Suprapubic skin (tissue), 4 donors: ENCODE data around the gene SPCS2. TPM values are rescaled to one million over a fixed set of nuclear protein-coding genes. Genes with fewer than 3 reads are reported as not detected.

Experiments used
- DNase-seq, 2 donors: peaks; one replicate each; pipeline ENCODE4 v3.0.0-alpha.2; 2019; ENCODE audit warnings: low spot score in 2 of 2
- H3K27ac ChIP-seq: fragments of 200-600 bp; sonication (generic); one replicate; pipeline ENCODE4 v1.5.1; 2019
- H3K27me3 ChIP-seq: fragments of 200-600 bp; sonication (generic); one replicate; pipeline ENCODE4 v1.5.1; 2019
- H3K36me3 ChIP-seq: fragments of 200-600 bp; sonication (generic); one replicate; pipeline ENCODE4 v1.5.1; 2019
- H3K4me1 ChIP-seq: fragments of 200-600 bp; sonication (generic); one replicate; pipeline ENCODE4 v1.5.1; 2019
- H3K4me3 ChIP-seq: fragments of 200-600 bp; sonication (generic); one replicate; pipeline ENCODE4 v1.5.1; 2019; ENCODE audit warnings: mild to moderate bottlenecking
- H3K9me3 ChIP-seq: fragments of 200-600 bp; sonication (generic); one replicate; pipeline ENCODE4 v1.5.1; 2019
- EP300 ChIP-seq: sonication (generic); formaldehyde crosslinking; IDR thresholded peaks from one replicate; pipeline ENCODE4 v1.6.1; 2017; ENCODE audit warnings: antibody characterized with exemption
- POLR2A ChIP-seq, 2 donors: fragments of 450-650 bp; IDR thresholded peaks; one replicate each; pipeline ENCODE4 v1.6.1; 2017; ENCODE audit warnings: antibody characterized with exemption in 2 of 2, mild to moderate bottlenecking in 2 of 2, moderate library complexity in 2 of 2
- POLR2AphosphoS5 ChIP-seq, 3 donors: sonication (generic); formaldehyde crosslinking; IDR thresholded peaks; one replicate each; pipeline ENCODE4 v1.6.1; 2017; ENCODE audit warnings: antibody characterized with exemption in 3 of 3
- WGBS: methylation state at CpG from one replicate; pipeline ENCODE4 v1.1.5; 2018; 5-methylcytosine and 5-hydroxymethylcytosine counted together
- total RNA-seq, 4 donors: library from RNA; depleted of rRNA; stranded (reverse); fragments of >200 nt; gene quantifications; one replicate each; pipeline ENCODE4 v1.1.0, GENCODE V29; 2016
- TF ChIP-seq, protein P1 (sequence below), 2 donors: fragments of 200-600 bp in 1 of 2; fragments of 450-650 bp in 1 of 2; sonication (generic) in 1 of 2; IDR thresholded peaks; one replicate each; pipeline ENCODE4 v1.5.1; 2016 to 2019; ENCODE audit warnings: antibody characterized with exemption in 2 of 2, mild to moderate bottlenecking in 1 of 2, moderate library complexity in 1 of 2

Gene SPCS2
- total RNA-seq, 4 donors from 2014 or later: 16.3 to 34.5 (median 20.1) TPM

DNA sequence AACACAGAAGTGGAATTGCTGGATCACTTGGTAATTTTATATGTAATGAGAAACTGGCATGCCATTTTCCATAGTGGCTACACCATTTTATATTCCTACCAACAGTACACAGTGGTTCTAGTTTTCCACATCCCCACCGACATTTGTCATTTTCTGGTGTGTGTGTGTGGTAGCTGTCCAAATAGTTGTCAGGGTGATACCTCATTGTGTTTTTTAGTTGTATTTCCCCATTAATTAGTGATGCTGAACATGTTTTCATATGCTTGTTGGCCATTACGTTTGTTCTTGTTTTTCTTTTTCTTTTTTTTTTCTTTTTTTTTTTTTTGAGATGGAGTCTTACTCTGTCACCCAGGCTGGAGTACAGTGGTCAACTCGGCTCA, 51.9 kb downstream of the SPCS2 start:
- no peak for DNase-seq
- TF ChIP-seq POLR2A (IDR thresholded peaks at IDR 0.05) (no peak), EP300 (no peak), POLR2AphosphoS5 (IDR thresholded peaks at IDR 0.05) (no peak)
- TF ChIP-seq, protein P1, sequence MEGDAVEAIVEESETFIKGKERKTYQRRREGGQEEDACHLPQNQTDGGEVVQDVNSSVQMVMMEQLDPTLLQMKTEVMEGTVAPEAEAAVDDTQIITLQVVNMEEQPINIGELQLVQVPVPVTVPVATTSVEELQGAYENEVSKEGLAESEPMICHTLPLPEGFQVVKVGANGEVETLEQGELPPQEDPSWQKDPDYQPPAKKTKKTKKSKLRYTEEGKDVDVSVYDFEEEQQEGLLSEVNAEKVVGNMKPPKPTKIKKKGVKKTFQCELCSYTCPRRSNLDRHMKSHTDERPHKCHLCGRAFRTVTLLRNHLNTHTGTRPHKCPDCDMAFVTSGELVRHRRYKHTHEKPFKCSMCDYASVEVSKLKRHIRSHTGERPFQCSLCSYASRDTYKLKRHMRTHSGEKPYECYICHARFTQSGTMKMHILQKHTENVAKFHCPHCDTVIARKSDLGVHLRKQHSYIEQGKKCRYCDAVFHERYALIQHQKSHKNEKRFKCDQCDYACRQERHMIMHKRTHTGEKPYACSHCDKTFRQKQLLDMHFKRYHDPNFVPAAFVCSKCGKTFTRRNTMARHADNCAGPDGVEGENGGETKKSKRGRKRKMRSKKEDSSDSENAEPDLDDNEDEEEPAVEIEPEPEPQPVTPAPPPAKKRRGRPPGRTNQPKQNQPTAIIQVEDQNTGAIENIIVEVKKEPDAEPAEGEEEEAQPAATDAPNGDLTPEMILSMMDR (IDR thresholded peaks at IDR 0.05): no peak
- Histone ChIP-seq H3K36me3 (peaks cover 11% of the 10 kb centered on the region), H3K9me3 (no peaks in the 10 kb centered on the region), H3K4me3 (no peak overlapping the region), H3K27ac (no peak overlapping the region), H3K27me3 (no peaks in the 10 kb centered on the region), H3K4me1 (no peaks in the 10 kb centered on the region)
- WGBS: 90% methylated on average over 3 of the region's 3 CpGs

DNA sequence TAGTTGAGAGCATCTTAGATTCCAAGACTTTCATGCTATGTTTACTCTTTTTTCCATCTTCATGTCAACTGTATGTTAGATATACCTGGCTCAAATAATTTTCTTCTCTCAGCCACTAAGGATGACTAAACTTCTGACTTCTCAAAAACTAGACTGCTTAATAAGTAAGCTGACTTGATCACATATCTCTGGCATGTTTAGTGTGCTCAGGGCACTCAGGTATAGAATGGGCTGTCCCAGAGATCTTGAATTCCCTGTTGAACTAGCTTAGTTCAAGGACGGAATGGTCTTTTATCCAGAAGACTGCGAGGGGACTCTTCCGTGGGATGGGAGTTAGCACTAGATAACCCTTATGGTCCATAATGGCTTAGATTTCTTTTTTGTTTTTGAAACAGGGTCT, 52.6 kb downstream of the SPCS2 start:
- Histone ChIP-seq H3K27ac (no peak overlapping the region), H3K9me3 (no peaks in the 10 kb centered on the region), H3K36me3 (peaks cover 14% of the 10 kb centered on the region), H3K27me3 (no peaks in the 10 kb centered on the region), H3K4me1 (no peaks in the 10 kb centered on the region), H3K4me3 (no peak overlapping the region)
- no peak for DNase-seq
- WGBS: 84% methylated on average over 3 of the region's 3 CpGs
- TF ChIP-seq, protein P1 (IDR thresholded peaks at IDR 0.05): no peak
- TF ChIP-seq POLR2AphosphoS5 (IDR thresholded peaks at IDR 0.05) (no peak), POLR2A (IDR thresholded peaks at IDR 0.05) (no peak), EP300 (no peak)

DNA sequence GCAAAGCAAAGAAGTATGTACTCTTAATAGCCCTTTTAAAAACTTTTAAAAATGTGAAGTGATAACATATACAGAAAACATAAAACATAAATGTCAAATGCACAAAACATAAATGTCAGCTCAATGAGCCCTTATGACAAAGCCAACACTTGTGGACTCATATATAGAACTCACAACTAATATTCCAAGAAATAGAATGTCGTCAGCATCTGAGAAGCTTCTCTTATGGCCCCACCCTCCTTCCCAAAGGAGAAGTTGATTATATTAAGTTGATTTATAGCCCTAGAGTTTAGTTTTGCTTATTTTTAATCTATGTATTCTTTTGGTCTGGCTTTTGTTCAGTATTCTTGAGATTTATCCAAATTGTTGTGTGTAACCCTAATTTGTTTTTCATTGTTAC, 53.5 kb downstream of the SPCS2 start:
- H3K27me3 ChIP-seq: no peaks in the 10 kb centered on the region
- no peak overlapping the region for H3K27ac ChIP-seq
- no peak for DNase-seq
- H3K4me3 ChIP-seq: no peak overlapping the region
- H3K9me3 ChIP-seq: no peaks in the 10 kb centered on the region
- TF ChIP-seq POLR2AphosphoS5 (IDR thresholded peaks at IDR 0.05) (no peak), POLR2A (IDR thresholded peaks at IDR 0.05) (no peak), EP300 (no peak)
- TF ChIP-seq, protein P1 (IDR thresholded peaks at IDR 0.05): no peak
- 83% methylated on average over 1 of the region's 1 CpG for WGBS
- peaks cover 16% of the 10 kb centered on the region for H3K36me3 ChIP-seq
- H3K4me1 ChIP-seq: no peaks in the 10 kb centered on the region

DNA sequence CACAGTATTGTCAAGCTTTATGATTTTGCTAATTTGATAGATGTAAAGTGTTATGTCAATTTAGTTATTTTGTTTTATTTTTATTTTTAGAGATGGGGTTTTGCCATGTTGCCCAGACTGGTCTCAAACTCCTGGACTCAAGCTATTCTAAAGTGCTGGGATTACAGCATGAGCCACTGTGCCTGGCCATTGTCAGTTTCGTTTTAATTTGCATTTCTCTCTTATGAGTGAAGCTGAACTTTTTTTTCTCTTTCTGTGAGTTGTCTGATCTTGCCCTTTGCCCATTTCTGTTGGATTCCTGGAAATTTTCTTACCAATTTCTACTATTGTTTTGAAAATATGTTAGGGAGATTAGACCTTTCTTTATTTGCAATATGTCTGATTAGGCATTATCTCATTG, 55.1 kb downstream of the SPCS2 start:
- Histone ChIP-seq H3K27me3 (no peaks in the 10 kb centered on the region), H3K36me3 (peaks cover 20% of the 10 kb centered on the region), H3K4me3 (no peak overlapping the region), H3K9me3 (no peaks in the 10 kb centered on the region), H3K4me1 (no peaks in the 10 kb centered on the region), H3K27ac (no peak overlapping the region)
- WGBS: 68% methylated on average over 1 of the region's 1 CpG
- no peak for DNase-seq
- TF ChIP-seq POLR2A (IDR thresholded peaks at IDR 0.05) (no peak), EP300 (no peak), POLR2AphosphoS5 (IDR thresholded peaks at IDR 0.05) (no peak)
- TF ChIP-seq, protein P1 (IDR thresholded peaks at IDR 0.05): no peak

DNA sequence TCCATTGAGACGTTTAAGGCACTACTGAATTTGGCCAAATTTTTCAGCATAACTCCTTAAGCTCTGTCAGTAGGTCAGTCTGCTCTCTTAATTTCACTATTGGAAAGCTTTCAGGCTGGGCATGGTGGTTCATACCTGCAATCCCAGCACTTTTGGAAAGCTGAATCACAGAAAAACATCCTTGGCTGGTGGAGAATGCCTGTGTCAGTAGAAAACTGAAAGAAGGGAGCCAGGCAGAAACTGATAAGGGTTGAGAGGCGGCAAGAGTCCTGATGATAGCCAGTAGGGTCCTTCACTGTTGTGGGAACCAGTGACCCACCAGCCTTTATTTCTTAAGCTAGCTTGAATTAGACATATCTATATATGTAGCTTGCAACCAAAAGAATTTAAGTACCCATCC, 62.3 kb downstream of the SPCS2 start:
- H3K36me3 ChIP-seq: peaks cover 21% of the 10 kb centered on the region
- TF ChIP-seq POLR2AphosphoS5 (IDR thresholded peaks at IDR 0.05) (no peak), POLR2A (IDR thresholded peaks at IDR 0.05) (no peak), EP300 (no peak)
- TF ChIP-seq, protein P1 (IDR thresholded peaks at IDR 0.05): no peak
- H3K4me3 ChIP-seq: no peak overlapping the region
- H3K9me3 ChIP-seq: no peaks in the 10 kb centered on the region
- H3K4me1 ChIP-seq: no peaks in the 10 kb centered on the region
- WGBS: 76% methylated on average over 2 of the region's 2 CpGs
- DNase-seq: no peak
- no peaks in the 10 kb centered on the region for H3K27me3 ChIP-seq
- no peak overlapping the region for H3K27ac ChIP-seq
